ENCODE measurements around the gene CCDC180. TPM values are rescaled to one million over a fixed set of nuclear protein-coding genes. Genes with fewer than 3 reads are reported as not detected.

CCDC180 gene
- total RNA-seq, 1 donor from 2014 or later: 13.1 TPM

- Mint-ChIP-seq H3K9me3 (ENCODE audit: unreplicated experiment) (no peaks in the 10 kb centered on the region), H3K27ac (ENCODE audit: unreplicated experiment) (no peak overlapping the region), H3K27me3 (ENCODE audit: unreplicated experiment) (no peaks in the 10 kb centered on the region), H3K4me3 (ENCODE audit: unreplicated experiment) (no peak overlapping the region), H3K4me1 (ENCODE audit: low read depth, unreplicated experiment) (no peaks in the 10 kb centered on the region), H3K36me3 (ENCODE audit: unreplicated experiment) (peaks cover under 1% of the 10 kb centered on the region)
- DNase-seq: no peak
- no peak for TF ChIP-seq CTCF (IDR thresholded peaks at IDR 0.05; ENCODE audit: partially characterized antibody, unreplicated experiment)
These were observed 2.6 kb downstream of the CCDC180 start for GRCh38 chr9:97310023-97310422.

- Mint-ChIP-seq H3K4me1 (ENCODE audit: low read depth, unreplicated experiment) (no peaks in the 10 kb centered on the region), H3K9me3 (ENCODE audit: unreplicated experiment) (no peaks in the 10 kb centered on the region), H3K36me3 (ENCODE audit: unreplicated experiment) (peaks cover 5% of the 10 kb centered on the region), H3K4me3 (ENCODE audit: unreplicated experiment) (no peak overlapping the region), H3K27me3 (ENCODE audit: unreplicated experiment) (no peaks in the 10 kb centered on the region), H3K27ac (ENCODE audit: unreplicated experiment) (no peak overlapping the region)
- no peak for TF ChIP-seq CTCF (IDR thresholded peaks at IDR 0.05; ENCODE audit: partially characterized antibody, unreplicated experiment)
- DNase-seq: no peak
These were observed 3.4 kb downstream of the CCDC180 start for GRCh38 chr9:97310896-97311295.

GRCh38 chr9:97311798-97312500 is 4.5 kb downstream of the CCDC180 start:
- Mint-ChIP-seq H3K27ac (ENCODE audit: unreplicated experiment) (no peak overlapping the region), H3K4me3 (ENCODE audit: unreplicated experiment) (no peak overlapping the region), H3K9me3 (ENCODE audit: unreplicated experiment) (no peaks in the 10 kb centered on the region), H3K36me3 (ENCODE audit: unreplicated experiment) (peaks cover 5% of the 10 kb centered on the region), H3K4me1 (ENCODE audit: low read depth, unreplicated experiment) (no peaks in the 10 kb centered on the region), H3K27me3 (ENCODE audit: unreplicated experiment) (no peaks in the 10 kb centered on the region)
- TF ChIP-seq CTCF (IDR thresholded peaks at IDR 0.05; ENCODE audit: partially characterized antibody, unreplicated experiment): no peak
- DNase-seq: no peak

GRCh38 chr9:97312556-97312955 is 5.1 kb downstream of the CCDC180 start:
- TF ChIP-seq CTCF (IDR thresholded peaks at IDR 0.05; ENCODE audit: partially characterized antibody, unreplicated experiment): no peak
- no peak overlapping the region for H3K4me3 Mint-ChIP-seq (ENCODE audit: unreplicated experiment)
- H3K4me1 Mint-ChIP-seq (ENCODE audit: low read depth, unreplicated experiment): no peaks in the 10 kb centered on the region
- H3K9me3 Mint-ChIP-seq (ENCODE audit: unreplicated experiment): no peaks in the 10 kb centered on the region
- no peaks in the 10 kb centered on the region for H3K27me3 Mint-ChIP-seq (ENCODE audit: unreplicated experiment)
- H3K27ac Mint-ChIP-seq (ENCODE audit: unreplicated experiment): no peak overlapping the region
- H3K36me3 Mint-ChIP-seq (ENCODE audit: unreplicated experiment): peaks cover 5% of the 10 kb centered on the region
- DNase-seq: no peak

- DNase-seq: no peak
- no peak overlapping the region for H3K4me3 Mint-ChIP-seq (ENCODE audit: unreplicated experiment)
- no peaks in the 10 kb centered on the region for H3K4me1 Mint-ChIP-seq (ENCODE audit: low read depth, unreplicated experiment)
- H3K36me3 Mint-ChIP-seq (ENCODE audit: unreplicated experiment): peaks cover 5% of the 10 kb centered on the region
- no peaks in the 10 kb centered on the region for H3K27me3 Mint-ChIP-seq (ENCODE audit: unreplicated experiment)
- no peak for TF ChIP-seq CTCF (IDR thresholded peaks at IDR 0.05; ENCODE audit: partially characterized antibody, unreplicated experiment)
- H3K27ac Mint-ChIP-seq (ENCODE audit: unreplicated experiment): no peak overlapping the region
- no peaks in the 10 kb centered on the region for H3K9me3 Mint-ChIP-seq (ENCODE audit: unreplicated experiment)
These were observed 5.8 kb downstream of the CCDC180 start for GRCh38 chr9:97313243-97313642.

All from glutamatergic neuron (in vitro differentiated cells).